Activated CD4-positive, CD25-positive, alpha-beta regulatory T cell treated with anti-CD3 and anti-CD28 coated beads, Interleukin-2, amount 50 U/mL, for 72 hours (primary cell): ENCODE measurements around the gene TEKT1.
A peak's percentile ranks its signal among the peaks of the same experiment; 100 is the strongest.
"Not testable (repeated sequence)": the region's sequence is repeated elsewhere in the genome, so short reads cannot be mapped to it uniquely, and the experiment has no call there.

Experiments used
- DNase-seq: peaks from one replicate; pipeline ENCODE4 v3.0.0; 2021

TEKT1 gene

DNA sequence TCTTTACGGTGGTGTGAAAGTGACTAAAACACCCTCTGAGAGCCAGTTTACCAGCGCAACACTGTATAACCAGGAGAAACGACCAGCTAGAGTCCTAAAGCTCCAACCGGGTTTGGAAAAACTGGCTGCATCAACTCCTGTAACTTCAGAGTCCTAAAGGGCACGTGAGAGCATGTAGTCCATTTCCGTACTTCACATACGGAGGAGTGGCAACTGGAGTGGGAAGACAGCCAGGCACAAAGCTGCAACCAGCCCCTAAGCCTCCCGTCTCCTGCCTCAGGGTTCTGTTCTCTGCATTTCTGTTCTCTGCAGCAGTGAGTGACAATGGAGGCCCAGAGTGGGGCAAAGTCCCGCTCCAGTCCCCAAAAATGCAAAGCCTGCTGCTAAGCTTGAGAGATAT lies 19.2 kb downstream of the TEKT1 start:
- DNase-seq, result no peak

DNA sequence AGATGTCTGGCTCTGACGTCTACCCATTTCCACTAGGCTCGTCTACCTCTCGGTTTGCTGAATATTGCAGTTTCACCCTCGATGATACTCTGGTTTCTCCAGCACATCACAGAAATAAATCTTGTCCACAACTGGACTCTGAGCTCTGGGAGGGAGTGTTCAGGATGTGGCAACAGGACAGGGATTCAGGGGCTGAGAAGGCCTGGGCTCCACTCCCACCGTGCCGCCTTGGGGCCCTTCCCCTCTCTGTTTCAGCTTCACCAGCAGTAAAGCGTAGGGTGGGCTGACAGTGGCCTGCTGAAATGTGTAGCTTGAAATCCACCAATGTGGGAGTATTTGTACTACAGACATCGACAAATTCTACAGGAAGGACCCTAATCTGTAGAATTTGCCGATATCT lies 20.0 kb downstream of the TEKT1 start:
- DNase-seq, result no peak

DNA sequence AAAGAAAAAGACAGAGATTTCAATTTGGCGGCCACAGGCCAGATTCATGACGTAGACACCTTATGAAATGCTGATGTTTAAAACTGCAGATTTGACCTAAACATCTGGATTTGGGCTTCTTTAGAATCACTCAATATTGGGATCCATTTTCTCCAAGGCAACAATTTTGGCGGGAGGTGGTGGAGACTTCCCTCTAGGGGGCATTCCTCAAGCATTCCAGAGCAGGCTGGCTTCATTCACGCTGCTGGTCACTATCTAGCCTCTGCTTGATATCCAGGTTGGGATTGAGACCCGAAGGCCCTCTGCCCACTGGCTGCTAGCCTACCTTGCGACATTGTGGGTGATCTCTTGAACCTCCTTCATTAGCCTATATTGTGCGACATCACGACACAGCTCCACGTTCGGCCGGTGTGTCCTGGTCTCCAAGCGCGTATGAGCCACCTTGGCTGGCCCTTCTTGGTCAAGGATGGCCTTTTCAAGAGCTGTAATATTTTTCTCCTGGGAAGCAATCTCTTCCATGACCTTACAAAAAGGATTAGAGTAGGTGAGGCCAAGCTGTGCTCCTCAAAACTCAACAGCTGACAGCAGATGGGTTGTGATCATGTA lies 31.0 kb downstream of the TEKT1 start:
- no peak for DNase-seq

DNA sequence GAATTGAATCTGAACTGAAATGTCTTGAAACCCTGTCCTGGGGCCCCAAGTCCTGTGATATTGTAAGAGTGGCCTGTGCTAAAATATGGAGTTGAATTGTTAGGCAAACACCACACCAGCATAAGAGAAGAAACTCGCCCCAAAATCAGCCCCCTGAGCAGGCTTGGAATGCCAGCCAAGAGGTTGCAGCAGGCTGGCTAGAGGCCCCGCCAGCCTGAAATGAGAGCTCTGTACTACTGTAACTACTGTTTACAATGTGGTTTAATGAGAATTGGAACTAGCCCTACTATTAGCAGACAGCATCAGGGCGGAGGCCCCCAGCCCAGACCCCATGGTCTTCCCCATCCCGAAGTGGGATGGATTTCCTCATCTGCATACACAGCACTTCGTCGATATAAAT lies 31.8 kb downstream of the TEKT1 start:
- no peak for DNase-seq

DNA sequence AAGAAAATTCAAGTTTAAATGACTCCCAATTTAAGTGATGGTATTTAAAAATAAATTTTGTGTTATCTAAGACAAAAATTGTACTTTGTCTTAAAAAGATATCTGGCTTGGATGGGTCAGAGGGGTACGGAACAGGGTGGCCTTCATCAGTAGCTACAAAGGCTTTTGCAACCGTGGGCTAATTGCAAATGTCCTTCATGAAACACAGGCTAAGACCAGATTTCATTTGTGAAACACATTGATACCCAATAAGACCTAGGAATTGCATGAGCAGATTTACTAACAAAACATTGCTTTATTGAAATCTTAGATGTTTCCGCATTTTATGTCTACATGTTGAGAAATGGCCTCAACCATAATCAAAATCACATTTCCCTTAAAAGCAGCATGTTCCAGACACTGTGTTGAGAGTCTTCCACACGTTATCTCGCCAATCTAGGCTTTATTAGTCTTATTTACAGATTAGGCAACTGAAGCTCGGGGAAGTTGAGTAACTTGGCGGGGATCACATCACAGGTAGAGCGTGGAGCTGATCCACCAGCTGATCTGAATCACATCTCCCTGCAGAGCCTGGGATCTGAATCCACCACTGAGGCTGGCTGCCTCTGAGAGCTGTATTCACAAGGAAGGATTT lies 33.7 kb downstream of the TEKT1 start:
- no peak for DNase-seq

DNA sequence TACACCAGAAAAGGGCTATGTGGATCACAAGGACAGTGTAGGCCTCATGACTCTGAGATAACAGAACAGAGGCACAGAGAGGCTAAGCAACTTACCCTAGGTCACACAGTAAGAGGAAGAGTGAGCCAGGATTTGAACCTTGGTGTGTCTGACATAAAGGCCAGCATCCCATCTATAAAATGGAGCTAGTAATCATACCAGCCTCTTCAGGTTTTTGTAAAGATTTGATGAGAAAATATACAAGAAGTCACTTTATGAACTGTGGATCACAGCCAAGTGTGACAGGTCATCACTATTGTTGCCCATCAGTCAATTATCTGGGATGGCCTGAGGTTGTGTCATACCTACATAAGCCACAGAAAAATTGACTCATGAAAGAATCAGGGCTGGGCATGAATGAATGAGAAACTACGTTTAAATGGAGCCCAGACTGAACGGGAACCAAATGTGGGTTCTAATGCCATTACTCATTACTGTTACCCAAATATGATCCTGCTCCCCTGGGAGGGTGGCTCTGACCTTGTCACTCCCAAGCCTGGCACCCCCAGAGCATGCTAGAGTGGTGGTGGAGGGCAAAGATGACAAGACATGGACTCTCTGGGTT lies 34.5 kb downstream of the TEKT1 start:
- no peak for DNase-seq

DNA sequence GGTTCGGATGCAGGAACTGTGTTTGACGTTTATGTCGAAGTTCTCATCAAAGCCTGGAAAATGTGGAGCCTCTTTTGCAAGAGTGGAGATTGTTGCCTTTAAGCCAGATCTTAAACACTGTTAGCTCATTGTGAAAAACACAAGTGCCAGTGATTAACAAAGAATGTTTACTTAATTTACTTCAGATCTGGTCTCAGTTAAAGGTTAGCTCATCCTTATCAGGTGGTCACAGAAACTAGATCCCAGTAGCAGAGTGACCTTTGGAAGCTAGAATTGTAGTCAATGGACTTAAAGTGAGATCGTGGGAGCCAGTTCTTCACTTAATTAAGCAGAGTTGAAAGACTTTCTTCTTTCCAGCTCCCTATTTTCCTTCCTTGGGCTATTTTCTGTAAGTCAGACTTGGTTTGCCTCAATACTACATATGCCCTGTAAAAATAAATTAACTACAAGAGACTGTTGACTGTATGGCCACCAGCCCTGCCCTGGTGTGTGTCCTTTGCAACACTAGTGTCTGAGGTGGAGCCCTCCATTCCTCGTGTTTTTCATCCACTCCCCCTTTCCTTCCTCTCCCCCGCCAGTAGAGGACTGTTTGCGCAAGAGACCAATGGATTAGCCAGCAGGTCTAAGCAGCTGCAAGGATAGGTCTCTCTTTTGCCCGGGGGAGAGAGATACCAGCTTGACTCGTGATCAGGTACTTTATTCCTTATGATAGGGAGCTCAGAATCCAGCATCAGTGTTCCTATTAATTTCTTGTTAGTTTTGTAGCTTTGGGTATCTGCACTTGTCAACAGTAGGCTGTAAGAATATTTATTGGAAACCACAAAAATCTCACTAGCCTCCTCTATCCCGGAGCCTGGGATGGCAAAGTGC lies 35.3 kb downstream of the TEKT1 start:
- no peak for DNase-seq

DNA sequence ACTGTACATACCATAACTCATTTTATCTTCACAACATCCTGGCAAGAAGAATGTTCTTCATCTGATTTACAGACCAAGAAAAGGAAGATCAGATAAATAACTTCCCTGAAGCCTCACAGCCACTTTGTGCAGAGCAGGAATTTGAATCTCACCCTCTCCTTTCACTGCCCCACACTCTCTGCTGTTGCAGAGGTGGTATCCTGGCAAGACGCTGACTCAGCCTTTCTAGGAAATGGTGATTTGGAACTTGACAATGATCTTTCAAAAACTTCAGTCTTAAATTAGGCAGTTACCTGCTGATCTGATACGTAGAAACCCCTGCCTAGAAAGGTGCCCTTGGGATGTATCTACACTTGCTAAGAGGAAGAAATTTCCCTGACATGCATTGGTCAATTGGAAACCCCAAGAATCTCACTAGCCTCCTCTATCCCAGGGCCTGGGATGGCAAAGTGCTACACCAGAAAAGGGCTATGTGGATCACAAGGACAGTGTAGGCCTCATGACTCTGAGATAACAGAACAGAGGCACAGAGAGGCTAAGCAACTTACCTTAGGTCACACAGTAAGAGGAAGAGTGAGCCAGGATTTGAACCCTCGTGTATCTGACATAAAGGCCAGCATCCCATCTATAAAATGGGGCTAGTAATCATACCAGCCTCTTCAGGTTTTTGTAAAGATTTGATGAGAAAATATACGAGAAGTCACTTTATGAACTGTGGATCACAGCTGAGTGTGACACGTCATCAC lies 37.6 kb downstream of the TEKT1 start:
- no peak for DNase-seq

DNA sequence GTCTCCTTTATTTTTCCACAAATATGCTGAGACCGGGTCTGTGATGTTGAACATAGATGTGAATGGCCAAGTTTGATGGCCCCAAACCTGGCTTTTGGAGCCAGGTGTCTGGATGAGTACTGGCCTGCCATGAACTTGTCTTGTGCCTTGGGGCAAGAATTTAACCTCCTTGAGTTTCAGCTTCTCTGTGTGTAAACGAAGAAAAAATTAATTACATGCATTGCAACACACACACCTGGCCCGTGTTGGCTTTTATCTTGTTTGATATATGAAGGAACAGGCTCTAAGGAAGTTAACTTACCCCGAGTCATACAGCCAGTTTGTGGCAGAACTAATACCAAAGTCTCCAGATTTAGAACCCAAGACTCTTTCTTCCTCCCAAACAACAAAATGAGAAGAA lies 42.4 kb downstream of the TEKT1 start:
- no peak for DNase-seq

DNA sequence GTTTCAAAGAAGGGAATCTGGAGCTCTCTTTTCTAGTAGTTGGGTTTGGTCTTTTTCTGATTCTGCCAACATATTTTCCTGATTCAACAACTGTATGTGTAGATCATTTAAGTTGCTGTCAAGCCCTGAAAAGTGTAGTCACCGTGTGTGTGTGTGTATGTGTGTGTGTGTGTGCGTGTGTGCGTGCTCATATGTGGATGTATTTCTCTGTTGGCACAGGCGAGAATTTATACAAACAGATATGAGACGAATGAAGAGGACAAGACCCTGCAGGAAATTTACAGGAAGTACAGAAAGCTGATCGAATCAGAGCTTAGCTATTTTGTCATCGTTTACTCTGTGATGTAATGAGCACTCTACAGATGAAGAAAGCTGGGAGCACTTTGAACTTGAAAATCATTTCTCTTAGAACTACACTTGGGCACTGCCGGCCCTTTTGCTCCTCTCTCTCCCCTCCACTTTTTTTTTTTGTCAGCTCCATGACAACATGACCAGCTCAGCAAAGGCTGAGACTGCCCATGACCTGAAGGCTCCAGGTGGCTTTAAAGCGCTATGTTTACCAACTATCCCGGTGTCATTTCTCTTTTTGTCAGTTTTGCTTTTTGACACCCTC lies 44.3 kb downstream of the TEKT1 start:
- no peak for DNase-seq

DNA sequence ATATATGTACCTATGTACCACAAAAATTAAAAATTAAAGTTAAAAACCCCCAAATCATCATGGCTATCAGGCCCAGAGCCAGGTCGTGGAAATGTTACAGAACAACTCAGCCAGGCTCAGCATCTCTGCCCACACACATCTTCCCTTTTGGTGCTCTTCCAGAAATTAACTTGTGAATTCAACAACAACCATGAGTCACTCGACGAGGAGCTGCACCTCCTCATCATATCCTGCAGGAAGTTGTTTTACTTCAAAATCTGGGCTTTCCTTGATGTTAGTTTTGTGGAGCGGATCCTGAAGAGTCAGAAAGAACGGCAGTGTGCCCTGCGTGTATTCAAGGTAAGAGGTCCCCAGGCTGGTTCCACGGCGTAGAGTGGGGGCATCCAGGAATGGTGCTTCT lies 44.9 kb downstream of the TEKT1 start:
- DNase-seq, result no peak

DNA sequence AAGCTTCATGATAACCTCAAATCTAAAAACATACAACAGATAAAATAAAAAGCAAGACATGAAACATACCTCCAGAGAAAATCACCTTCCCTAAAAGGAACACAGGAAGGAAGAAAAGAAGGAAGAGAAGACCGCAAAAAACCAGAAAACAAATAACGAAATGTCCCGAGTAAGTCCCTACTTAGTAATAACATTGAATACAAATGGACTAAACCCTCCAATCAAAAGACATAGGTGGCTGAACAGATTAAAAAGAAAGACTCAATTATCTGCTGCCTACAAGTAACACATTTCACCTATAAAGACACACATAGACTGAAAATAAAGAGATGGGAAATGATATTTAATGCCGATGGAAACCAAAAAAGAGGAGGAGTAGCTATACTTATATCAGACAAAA lies 49.3 kb downstream of the TEKT1 start:
- no peak for DNase-seq

DNA sequence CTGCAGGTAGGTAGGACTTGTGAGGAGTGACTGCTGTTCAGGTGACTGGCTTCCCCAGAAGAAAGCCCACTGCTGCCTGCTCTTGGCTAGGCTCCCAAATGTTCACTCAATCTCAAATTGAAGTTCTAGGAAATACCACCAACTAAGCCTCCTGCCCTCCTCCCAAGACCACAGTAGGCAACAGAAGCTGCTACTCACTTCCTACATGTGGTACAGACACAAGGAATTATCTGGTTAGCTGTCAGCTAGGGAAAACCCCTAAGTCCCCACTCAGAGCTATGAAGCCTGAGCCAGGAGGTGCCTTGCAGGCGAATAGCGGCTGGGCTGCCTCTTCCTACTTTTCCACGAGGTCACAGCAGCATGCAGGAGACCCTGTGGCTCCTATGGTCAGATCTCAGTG lies 50.6 kb downstream of the TEKT1 start:
- DNase-seq, result no peak

DNA sequence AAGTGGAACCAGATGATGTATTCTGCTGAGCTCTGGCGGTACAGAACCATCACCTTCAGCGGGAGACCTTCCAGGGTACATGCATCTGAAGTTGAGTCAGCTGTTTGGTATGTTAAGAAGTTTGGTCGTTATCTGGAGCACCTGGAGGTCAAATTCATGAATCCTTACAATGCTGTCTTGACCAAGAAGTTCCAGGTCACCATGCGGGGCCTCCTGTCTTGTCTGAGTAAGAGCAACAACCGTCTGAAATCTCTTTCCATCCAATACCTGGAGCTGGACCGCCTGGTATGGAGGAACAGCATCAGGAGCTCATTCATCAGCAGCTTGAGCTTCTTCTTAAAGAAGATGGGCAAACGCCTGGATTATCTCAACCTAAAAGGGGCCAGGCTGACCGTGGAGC lies 51.5 kb downstream of the TEKT1 start:
- DNase-seq, result no peak

DNA sequence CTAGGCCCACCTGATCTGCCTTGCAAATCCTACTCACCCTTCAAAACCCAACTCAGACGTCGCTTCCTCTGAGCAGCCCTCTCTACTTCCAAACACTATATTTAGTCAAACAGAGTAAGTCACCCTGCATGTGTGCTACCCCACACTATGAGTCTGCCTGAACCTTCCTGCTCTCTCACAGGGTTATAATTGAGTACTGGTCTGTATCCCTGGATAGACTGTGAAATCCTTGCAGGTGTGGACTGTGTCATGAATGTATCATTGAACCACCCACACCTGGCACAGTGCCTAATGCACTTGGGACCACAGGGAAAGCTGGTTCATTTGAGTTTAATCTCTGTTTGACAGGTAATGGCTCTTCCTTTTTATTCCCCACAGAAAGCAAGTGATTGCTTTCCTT lies 52.1 kb downstream of the TEKT1 start:
- no peak for DNase-seq

DNA sequence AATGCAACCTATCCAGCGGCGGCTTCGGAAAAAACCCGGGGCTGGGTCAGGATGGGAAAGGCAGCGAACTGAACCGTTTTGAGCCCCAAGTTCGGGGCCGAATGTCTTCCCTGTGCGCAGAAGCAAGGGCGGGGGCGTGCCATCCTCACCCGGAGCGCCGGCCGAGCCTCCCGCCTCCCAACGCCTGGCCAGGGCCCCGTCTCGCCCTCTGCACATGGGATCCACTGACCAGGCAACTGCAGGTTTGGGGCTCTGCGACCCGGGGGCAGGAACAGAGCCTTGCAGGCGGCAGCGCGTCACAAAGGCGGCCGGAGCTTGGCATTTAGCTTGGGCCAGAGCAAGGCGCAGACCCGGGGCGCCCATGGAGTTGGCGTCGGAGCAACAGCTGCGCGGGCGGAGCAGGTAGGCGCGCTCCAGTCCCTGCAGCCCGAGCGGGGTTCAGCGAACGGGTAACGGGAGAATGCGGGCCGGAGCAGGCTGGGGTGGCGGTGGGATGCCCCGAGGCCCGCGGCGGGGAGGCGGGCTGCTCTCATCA lies 55.6 kb downstream of the TEKT1 start, which contains the start of gene FBXO39:
FBXO39 (plus strand) TSS at position 345 of the 535 bp plus-strand sequence. CDS start 3,654 bp downstream, outside the sequence.
- no peak for DNase-seq

DNA sequence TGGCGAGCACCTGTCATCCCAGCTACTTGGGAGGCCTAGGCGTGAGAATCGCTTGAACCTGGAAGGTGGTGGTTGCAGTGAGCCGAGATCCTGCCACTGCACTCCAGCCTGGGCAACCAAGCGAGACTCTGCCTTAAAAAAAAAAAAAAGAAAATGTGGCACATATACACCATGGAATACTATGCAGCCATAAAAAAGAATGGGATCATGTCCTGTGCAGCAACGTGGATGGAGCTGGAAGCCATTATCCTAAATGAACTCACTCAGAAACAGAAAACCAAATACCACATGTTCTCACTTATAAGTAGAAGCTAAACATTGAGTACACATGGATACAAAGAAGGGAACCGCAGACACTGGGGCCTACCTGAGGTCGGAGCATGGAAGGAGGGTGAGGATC lies 56.6 kb downstream of the TEKT1 start:
- DNase-seq, result not testable (repeated sequence)

DNA sequence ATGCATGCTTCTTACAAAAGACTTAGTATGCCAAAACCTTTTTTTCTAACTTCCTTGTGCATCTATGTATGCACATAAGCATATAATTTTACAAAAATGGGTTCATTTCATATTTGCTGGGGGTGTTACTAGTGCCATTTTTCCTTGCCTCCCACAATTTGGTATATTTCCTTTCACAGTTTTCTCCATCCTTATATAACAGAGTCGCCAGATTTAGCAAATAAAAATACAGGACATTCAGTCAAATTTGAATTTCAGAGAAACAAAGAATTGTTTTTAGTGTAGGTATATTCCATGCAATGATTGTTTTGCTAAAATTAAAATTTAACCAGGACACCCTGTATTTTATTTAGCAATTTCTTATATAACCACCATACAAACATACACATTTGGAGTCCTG lies 59.5 kb downstream of the TEKT1 start:
- DNase-seq, result no peak

DNA sequence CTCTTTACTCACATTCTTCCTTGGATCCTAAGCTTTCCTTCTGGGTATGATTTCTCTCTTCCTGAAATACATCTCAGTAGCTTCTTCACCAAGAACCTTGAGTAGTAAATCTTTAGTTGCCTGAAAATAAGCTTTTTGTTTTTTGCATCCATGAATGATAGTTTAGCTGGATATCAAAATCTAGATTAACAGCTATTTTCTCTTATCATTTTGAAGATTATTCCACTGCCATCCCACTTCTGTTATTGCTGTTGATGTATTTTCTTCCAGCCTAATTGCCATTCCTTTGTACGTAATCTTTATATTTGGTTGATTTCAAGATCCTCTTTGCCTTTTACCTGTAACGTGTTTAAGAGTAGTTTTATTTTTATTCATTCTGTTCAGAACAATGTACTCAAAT lies 63.1 kb downstream of the TEKT1 start:
- no peak for DNase-seq

DNA sequence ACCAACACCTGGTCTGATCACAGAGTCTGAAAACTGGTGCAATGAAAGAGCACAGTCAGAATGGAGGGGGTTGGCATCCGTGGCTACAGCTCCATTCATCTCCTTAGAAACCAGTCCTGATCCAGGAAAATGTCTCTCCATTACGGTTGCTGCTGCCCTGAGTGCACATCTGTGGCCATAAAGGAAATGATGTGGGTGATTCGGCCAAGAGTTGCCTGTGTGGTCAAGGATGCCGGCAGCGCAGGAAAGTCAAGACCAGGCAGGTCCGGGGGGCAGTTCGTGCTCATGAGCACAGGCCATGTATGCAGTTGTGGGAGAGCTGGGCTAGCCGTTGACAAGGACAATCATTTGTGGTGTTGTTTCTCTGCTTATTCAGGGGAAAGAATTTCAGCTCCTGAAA lies 69.8 kb downstream of the TEKT1 start:
- DNase-seq, result no peak

DNA sequence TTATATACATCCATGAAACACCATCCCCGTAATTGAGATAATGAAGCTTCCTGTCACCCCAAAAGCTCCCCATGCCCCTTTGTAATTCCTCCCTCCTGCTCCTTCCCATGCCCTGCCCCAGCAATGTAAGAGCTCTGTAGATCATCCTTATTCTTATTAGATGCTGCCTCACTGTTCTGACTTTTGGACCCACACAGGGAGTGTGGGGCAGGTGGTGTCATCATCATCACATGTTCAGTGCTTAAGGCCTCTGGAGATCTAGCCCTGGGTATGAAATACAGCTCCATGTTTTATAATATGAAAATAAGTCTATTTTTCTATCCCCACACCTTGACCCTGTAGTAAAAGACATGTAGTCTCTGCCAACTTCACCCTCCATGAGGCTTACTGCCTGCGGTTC lies 73.8 kb downstream of the TEKT1 start:
- DNase-seq, result no peak

DNA sequence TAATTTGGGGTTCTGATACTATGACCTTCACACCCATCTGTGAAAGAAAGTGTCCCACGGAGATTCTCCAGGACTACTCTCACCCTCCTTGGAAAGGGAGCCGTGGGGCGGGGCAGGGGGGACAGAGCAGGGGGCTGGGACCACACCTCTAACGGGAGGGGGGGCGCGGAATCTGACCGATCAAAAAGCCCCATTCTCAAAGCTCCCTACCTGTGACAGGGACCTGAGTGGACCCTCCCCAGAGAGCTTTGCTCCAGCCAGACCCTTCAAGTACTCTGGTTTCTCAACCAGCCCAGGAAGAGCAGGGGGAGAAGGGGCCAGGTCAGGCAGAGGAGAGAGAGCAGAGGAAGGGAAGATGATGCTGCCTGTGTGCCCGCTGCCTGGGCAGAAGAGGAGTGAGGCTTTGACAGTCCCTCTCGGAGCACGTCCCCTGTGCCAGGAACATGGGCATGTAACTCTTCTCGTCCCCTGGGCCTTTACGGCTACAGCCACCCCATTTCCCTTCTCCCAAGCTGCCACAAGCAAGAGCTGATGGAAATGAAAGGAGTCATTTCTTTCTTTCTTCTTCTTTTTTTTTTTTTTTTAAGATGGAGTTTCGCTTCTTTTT lies 75.0 kb downstream of the TEKT1 start:
- peak; percentile 36 for DNase-seq
